HEK293T (cell line): ENCODE measurements around the gene MOGAT2.
A peak's percentile ranks its signal among the peaks of the same experiment; 100 is the strongest.
"Not testable (repeated sequence)": the region's sequence is repeated elsewhere in the genome, so short reads cannot be mapped to it uniquely, and the experiment has no call there.

Experiments used
- CTCF ChIA-PET: fragments of 350-600 bp; formaldehyde crosslinking; extraction: SDS; loops from one replicate; lab custom pipeline; 2021; ENCODE audit warnings: antibody characterized with exemption, inconsistent platforms; lab: Yijun Ruan, JAX
- POLR2A ChIA-PET: fragments of 350-600 bp; formaldehyde crosslinking; extraction: SDS; loops from one replicate; lab custom pipeline; 2020; ENCODE audit warnings: antibody characterized with exemption, inconsistent platforms; lab: Yijun Ruan, JAX
- DNase-seq: peaks from one replicate; pipeline ENCODE4 v3.0.0; 2012; ENCODE audit warnings: mixed read lengths; ENCODE audit errors: extremely low spot score
- ARNT ChIP-seq: fragments of 450-650 bp; IDR thresholded peaks from 2 replicates; pipeline ENCODE4 v1.6.1; 2017; ENCODE audit warnings: mild to moderate bottlenecking
- BHLHE40 ChIP-seq: fragments of 450-650 bp; IDR thresholded peaks from 2 replicates; pipeline ENCODE4 v1.6.1; 2016; ENCODE audit warnings: mild to moderate bottlenecking, moderate library complexity, borderline replicate concordance
- CTBP1 ChIP-seq: fragments of 450-650 bp; IDR thresholded peaks from 2 replicates; pipeline ENCODE4 v1.6.1; 2016; ENCODE audit warnings: borderline replicate concordance
- ELF4 ChIP-seq: fragments of 450-650 bp; IDR thresholded peaks from 2 replicates; pipeline ENCODE4 v1.6.1; 2017; ENCODE audit warnings: antibody characterized with exemption
- FOXA1 ChIP-seq: fragments of 450-650 bp; IDR thresholded peaks from 2 replicates; pipeline ENCODE4 v1.6.1; 2016; ENCODE audit warnings: mild to moderate bottlenecking
- FOXK2 ChIP-seq: fragments of 450-650 bp; IDR thresholded peaks from 2 replicates; pipeline ENCODE4 v1.6.1; 2016; ENCODE audit warnings: mild to moderate bottlenecking
- FOXM1 ChIP-seq: fragments of 450-650 bp; IDR thresholded peaks from 2 replicates; pipeline ENCODE4 v1.6.1; 2017; ENCODE audit warnings: mild to moderate bottlenecking, borderline replicate concordance
- HDGF ChIP-seq: fragments of 450-650 bp; IDR thresholded peaks from 2 replicates; pipeline ENCODE4 v1.6.1; 2017; ENCODE audit warnings: antibody characterized with exemption, borderline replicate concordance
- L3MBTL2 ChIP-seq: fragments of 450-650 bp; conservative IDR thresholded peaks from 2 replicates; pipeline ENCODE4 v1.6.1; 2016; ENCODE audit warnings: mild to moderate bottlenecking
- LEF1 ChIP-seq: fragments of 450-650 bp; IDR thresholded peaks from 2 replicates; pipeline ENCODE4 v1.6.1; 2017; ENCODE audit warnings: mild to moderate bottlenecking, borderline replicate concordance
- NFRKB ChIP-seq: fragments of 450-650 bp; IDR thresholded peaks from 2 replicates; pipeline ENCODE4 v1.6.1; 2016; ENCODE audit warnings: mild to moderate bottlenecking, moderate library complexity
- SP1 ChIP-seq: fragments of 450-650 bp; IDR thresholded peaks from 2 replicates; pipeline ENCODE4 v1.6.1; 2017
- SUZ12 ChIP-seq: fragments of 450-650 bp; IDR thresholded peaks from 2 replicates; pipeline ENCODE4 v1.6.1; 2016; ENCODE audit warnings: mild to moderate bottlenecking
- TARDBP ChIP-seq: fragments of 450-650 bp; IDR thresholded peaks from 2 replicates; pipeline ENCODE4 v1.6.1; 2016
- ZNF384 ChIP-seq: fragments of 450-650 bp; IDR thresholded peaks from 2 replicates; pipeline ENCODE4 v1.6.1; 2016
- TF ChIP-seq, protein P1 (sequence below): fragments of 450-650 bp; IDR thresholded peaks from 2 replicates; pipeline ENCODE4 v1.6.1; 2016

Gene MOGAT2

DNA sequence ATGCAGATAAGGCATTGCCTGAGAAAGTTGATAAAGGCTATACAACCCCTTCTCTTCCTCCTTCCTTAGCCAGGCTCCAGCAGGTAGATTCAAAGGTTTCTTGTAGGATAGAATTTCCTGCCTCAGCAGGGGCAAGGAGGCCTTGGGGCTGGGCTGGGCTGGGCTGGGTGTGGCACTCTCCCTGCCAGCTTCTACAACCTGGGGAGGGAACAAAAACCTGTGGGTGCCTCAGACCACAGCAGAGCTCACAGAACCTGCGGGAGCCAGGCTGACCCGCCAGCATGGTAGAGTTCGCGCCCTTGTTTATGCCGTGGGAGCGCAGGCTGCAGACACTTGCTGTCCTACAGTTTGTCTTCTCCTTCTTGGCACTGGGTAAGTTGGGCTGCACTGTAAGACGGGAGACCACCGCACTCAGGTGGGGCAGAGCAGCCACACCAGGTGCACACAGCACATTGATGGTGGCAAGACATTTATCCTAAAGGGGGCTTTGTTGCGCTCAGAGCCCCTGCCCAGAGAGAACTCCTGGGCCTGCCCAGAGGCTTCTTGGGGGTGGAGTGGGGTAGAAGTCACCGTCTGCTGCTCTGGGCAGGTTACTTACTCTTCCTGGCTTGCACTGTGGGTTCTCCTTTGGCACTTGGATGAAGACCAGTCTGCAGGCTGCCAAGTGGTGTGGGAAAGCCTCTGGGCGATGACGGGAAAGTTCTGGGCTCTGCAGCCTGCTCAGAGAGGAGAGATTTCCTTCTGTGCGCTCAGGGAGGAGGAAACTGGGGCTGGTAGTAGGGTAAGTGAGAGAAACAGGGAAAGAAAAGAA, at the start of gene MOGAT2:
TSS of gene MOGAT2 (plus strand) at position 231 of the 811 bp plus-strand sequence. CDS start at position 282, 51 bp downstream.
- POLR2A ChIA-PET, result no interaction called here
- no peak for DNase-seq
- TF ChIP-seq NFRKB, result no peak
- no peak for TF ChIP-seq ARNT
- no peak for TF ChIP-seq CTBP1
- no peak for TF ChIP-seq ELF4
- TF ChIP-seq HDGF, result no peak
- TF ChIP-seq TARDBP, result no peak
- TF ChIP-seq SP1, result no peak
- TF ChIP-seq, protein P1, sequence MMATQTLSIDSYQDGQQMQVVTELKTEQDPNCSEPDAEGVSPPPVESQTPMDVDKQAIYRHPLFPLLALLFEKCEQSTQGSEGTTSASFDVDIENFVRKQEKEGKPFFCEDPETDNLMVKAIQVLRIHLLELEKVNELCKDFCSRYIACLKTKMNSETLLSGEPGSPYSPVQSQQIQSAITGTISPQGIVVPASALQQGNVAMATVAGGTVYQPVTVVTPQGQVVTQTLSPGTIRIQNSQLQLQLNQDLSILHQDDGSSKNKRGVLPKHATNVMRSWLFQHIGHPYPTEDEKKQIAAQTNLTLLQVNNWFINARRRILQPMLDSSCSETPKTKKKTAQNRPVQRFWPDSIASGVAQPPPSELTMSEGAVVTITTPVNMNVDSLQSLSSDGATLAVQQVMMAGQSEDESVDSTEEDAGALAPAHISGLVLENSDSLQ, result no peak
- no peak for TF ChIP-seq LEF1
- no peak for TF ChIP-seq FOXA1
- CTCF ChIA-PET, result interaction anchor here (0.7 kb wide), 1 partner anchor 477 kb away, joined by 3 read pairs; no protein-coding TSS in a partner anchor

DNA sequence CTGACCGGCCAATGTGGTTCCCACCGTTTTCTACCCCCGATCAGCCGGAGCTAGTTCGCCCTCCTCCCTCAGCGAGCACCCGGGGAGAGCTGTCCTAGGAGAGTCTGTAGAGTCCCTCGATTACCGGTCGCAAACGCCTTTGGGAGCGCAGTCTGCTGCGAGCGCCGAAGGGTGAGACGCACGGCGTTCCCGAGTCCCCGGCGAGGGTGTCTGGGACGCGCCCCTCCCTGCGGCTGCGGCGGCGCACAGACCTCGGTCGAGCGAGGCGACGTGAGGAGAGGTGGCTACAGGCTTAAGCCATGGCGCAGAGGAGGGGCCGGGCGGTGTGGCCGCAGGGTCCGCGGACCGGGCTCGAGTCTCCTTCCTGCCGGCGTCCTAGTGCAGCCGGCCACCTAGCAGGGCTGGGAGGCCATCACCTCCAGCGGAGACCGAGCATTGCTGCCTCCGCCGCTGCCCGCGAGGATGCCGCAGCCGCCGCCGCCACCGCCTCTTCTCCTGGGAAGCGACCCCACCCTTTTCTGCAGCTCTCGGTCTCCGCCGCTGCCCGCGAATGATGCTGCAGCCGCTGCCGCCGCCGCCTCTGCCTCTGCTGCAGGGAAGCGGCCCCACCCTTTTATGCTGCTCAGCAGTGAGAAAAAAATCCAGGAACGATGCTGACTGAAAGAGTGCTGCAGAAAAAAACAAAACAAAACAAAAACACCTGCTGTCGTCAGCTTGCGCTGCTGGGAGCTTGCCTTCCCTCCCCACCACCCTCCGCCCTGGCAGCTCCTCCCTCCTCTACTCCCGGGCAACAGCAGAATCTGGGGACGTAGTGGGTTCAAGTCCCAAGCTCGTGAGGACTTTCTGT, 49.0 kb upstream of the MOGAT2 start, which contains the start of gene MAP6:
TSS of gene MAP6 (minus strand) at position 588 of the 847 bp plus-strand sequence. CDS start 669 bp downstream, outside the sequence.
- TF ChIP-seq L3MBTL2 (peak; percentile 15; the same call in 1 of the 2 replicates), BHLHE40 (no peak)
- DNase-seq, result peak; percentile 41
- ChIA-PET POLR2A (interaction anchor here (1.2 kb wide), 1 partner anchor 9 kb away, joined by 3 read pairs; no protein-coding TSS in a partner anchor), CTCF (interaction anchor here (0.5 kb wide), 1 partner anchor 15 kb away, joined by 5 read pairs; no protein-coding TSS in a partner anchor)

DNA sequence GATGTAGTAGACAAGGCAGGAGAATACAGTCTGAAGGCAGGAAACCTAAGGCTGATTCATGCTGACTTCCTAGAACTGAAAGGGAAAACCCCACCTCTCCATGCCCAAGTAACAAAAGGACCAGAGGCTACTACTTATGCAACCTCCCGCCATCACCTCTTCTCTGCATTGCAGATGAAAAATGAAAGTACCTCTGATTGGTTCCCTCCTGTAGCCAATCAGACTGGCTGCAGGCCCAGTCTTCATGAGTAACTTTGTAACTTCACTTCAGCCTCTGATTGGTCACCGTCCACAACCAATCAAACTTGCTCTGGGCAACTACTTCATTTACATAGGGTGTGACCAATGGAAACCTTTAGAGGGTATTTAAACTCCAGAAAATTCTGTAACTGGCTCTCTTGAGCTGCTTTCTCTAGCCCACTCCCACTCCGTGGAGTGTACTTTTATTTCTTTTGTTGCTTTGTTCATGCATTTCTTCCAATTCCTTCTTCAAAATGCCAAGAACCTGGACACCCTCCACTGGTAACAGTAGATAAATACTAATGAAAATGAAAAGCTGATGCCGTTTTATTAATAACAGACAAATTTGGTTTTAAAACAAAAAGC, 43.6 kb upstream of the MOGAT2 start:
- TF ChIP-seq FOXK2 (no peak), ZNF384 (no peak), FOXM1 (no peak), HDGF (no peak)
- POLR2A ChIA-PET, result no interaction called here
- CTCF ChIA-PET, result no interaction called here
- no peak for DNase-seq

DNA sequence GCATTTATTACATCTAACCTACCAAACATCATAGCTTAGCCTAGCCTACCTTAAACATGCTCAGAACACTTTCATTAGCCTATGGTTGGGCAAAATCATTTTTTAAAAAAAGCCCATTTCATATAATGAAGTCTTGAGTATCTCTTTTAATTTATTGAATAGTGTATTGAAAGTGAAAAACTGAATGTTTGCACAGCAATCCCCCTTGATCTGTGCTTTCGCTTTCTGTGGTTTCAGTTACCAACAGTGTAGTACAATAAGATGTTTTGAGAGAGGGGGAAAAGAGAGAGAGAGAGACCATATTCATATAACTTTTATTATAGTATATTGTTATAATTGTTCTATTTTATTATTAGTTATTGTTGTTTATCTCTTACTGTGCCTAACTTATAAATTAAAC, 40.4 kb upstream of the MOGAT2 start:
- TF ChIP-seq SP1, result no peak
- no peak for TF ChIP-seq SUZ12
- TF ChIP-seq TARDBP, result no peak
- no peak for TF ChIP-seq LEF1
- no peak for TF ChIP-seq BHLHE40
- TF ChIP-seq ARNT, result no peak
- TF ChIP-seq ELF4, result no peak
- ChIA-PET CTCF (no interaction called here), POLR2A (interaction anchor here (1.1 kb wide), 1 partner anchor 9 kb away, joined by 3 read pairs; the partner anchor contains the start of gene MAP6)
- DNase-seq, result no peak

DNA sequence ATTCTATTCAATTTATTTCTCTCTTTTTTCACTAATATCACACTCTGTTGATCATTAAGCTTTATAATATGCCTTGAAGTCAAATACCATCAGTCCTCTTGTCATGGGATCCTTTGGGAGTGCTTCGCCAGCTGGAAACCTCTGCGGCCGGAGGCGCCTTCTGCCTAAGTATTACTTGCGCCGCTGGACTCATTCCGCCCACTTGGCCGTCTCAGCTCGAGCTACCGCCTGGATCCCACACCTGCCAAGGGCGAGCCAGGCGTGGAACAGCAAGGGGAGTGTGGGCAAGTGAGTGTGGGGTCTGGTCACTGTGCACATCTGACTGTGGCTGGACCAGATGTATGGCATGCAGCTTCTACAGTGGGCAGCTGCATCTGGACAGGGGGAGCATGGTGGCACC, 39.7 kb upstream of the MOGAT2 start:
- ChIA-PET CTCF (no interaction called here), POLR2A (interaction anchor here (1.1 kb wide), 1 partner anchor 9 kb away, joined by 3 read pairs; the partner anchor contains the start of gene MAP6)
- no peak for DNase-seq
- TF ChIP-seq TARDBP, result no peak
- no peak for TF ChIP-seq HDGF

DNA sequence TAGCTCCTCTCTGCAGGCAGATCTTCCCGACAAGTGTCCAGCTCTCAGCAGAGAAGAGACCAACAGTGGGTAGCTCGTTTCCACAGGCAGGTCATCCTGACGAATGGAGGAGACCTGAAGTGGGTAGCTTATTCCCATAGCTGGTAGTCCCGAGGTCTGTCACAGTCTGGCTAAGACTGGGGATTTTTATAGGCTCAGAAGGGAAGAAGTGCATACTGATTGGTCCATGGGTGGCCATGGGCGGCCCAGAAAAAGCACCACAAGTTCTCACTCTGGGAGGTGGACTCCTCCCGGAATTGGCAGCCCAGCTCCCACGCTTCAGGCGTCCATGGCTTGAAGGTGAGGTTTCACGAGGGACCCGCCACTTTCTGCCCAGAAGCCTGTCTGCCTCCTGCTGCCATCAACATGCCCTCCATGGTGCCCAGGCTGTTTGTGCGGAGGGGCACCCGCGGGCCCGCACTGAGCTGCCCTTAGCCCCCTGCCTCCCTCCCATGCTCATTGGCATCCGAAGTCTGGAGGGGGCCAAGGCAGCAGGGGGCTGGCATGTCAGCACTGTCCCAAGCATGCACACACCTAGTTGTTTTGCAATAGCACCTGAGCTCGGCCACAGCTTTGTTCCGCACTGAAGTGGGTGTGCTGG, 38.9 kb upstream of the MOGAT2 start:
- ChIA-PET CTCF (interaction anchor here (0.6 to 0.7 kb wide), 3 partner anchors 148 to 408 kb away, joined by 3 to 5 read pairs (median 4); no protein-coding TSS in a partner anchor), POLR2A (interaction anchor here (1.1 kb wide), 1 partner anchor 10 kb away, joined by 3 read pairs; the partner anchor contains the start of gene MAP6)
- no peak for TF ChIP-seq LEF1
- TF ChIP-seq SUZ12, result no peak
- TF ChIP-seq FOXM1, result no peak
- TF ChIP-seq BHLHE40, result no peak
- no peak for DNase-seq

DNA sequence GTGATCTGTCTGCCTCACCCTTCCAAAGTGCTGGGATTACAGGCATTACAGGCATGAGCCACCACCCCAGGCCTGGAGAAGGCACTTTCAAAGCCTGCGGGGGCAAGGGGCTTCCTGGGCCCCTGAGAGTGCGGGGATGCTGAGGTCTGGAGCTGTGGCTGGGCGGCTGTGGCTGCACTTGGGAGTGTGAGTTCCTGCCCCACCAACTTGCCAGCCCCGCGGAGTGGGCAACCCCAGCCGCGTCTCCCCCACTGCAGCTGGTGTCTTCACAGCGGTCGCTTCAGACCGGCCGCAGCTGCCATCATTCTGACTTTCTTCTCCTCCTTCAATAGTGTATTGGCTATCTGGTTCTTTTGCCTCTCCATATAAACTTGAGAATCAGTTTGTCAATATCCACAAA, 38.1 kb upstream of the MOGAT2 start:
- no peak for DNase-seq
- no peak for TF ChIP-seq FOXK2
- TF ChIP-seq HDGF, result no peak
- no peak for TF ChIP-seq SUZ12
- TF ChIP-seq, protein P1, result no peak
- no peak for TF ChIP-seq CTBP1
- no peak for TF ChIP-seq FOXM1
- no peak for TF ChIP-seq TARDBP
- no peak for TF ChIP-seq FOXA1
- no peak for TF ChIP-seq ZNF384
- TF ChIP-seq LEF1, result no peak
- no peak for TF ChIP-seq SP1
- TF ChIP-seq BHLHE40, result no peak
- TF ChIP-seq ELF4, result no peak
- TF ChIP-seq L3MBTL2, result no peak
- no peak for TF ChIP-seq ARNT
- CTCF ChIA-PET, result interaction anchor here (0.6 kb wide), 1 partner anchor 409 kb away, joined by 3 read pairs; no protein-coding TSS in a partner anchor
- POLR2A ChIA-PET, result no interaction called here

DNA sequence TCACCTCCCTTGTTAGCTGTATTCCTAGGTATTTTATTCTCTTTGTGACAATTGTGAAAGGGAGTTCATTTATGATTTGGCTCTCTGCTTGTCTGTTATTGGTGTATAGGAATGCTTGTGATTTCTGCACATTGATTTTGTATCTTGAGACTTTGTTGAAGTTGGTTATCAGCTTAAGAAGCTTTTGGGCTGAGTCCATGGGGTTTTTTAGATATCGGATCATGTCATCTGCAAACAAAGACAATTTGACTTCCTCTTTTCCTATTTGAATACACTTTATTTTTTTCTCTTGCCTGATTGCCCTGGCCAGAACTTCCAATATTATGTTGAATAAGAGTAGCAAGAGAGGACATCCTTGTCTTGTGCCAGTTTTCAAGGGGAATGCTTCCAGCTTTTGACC, 33.8 kb upstream of the MOGAT2 start:
- POLR2A ChIA-PET, DNase-seq: not testable (repeated sequence)
- CTCF ChIA-PET, result interaction anchor here (0.6 kb wide), 1 partner anchor 15 kb away, joined by 5 read pairs; the partner anchor contains the start of gene MAP6
